CD4-positive, alpha-beta T cell treated with Interleukin-21 for 1 hour (primary cell): ENCODE results near the gene TGFBR2.

Experiments used
- DNase-seq: peaks from one replicate; pipeline ENCODE4 v3.0.0-alpha.2; 2020

The TGFBR2 gene

GRCh38 chr3:30606301-30607031, at the start of gene TGFBR2:
Gene TGFBR2 (plus strand): TSS chr3:30606601. CDS start chr3:30606884, 283 bp downstream.
- peak; percentile 85 for DNase-seq

- DNase-seq, result no peak
Observed at GRCh38 chr3:30557746-30558303, 48.6 kb upstream of the TGFBR2 start.

- no peak for DNase-seq
Observed at GRCh38 chr3:30563956-30564355, 42.4 kb upstream of the TGFBR2 start.

GRCh38 chr3:30567139-30567753, 39.2 kb upstream of the TGFBR2 start:
- DNase-seq, result no peak

GRCh38 chr3:30576946-30577345, 29.5 kb upstream of the TGFBR2 start:
- no peak for DNase-seq

- DNase-seq, result no peak
Observed at GRCh38 chr3:30577788-30578187, 28.6 kb upstream of the TGFBR2 start.

GRCh38 chr3:30578479-30578878, 27.9 kb upstream of the TGFBR2 start:
- DNase-seq, result no peak

GRCh38 chr3:30578986-30579579, 27.3 kb upstream of the TGFBR2 start:
- no peak for DNase-seq

GRCh38 chr3:30581067-30581585, 25.3 kb upstream of the TGFBR2 start:
- no peak for DNase-seq

GRCh38 chr3:30581982-30582381, 24.4 kb upstream of the TGFBR2 start:
- no peak for DNase-seq

- no peak for DNase-seq
Observed at GRCh38 chr3:30583973-30584372, 22.4 kb upstream of the TGFBR2 start.

- DNase-seq, result no peak
Observed at GRCh38 chr3:30585654-30586053, 20.7 kb upstream of the TGFBR2 start.

- DNase-seq, result no peak
Observed at GRCh38 chr3:30586096-30586805, 20.1 kb upstream of the TGFBR2 start.

GRCh38 chr3:30586806-30587486, 19.5 kb upstream of the TGFBR2 start:
- DNase-seq, result no peak

GRCh38 chr3:30587904-30588303, 18.5 kb upstream of the TGFBR2 start:
- no peak for DNase-seq

GRCh38 chr3:30596152-30596551, 10.2 kb upstream of the TGFBR2 start:
- DNase-seq, result no peak

- DNase-seq, result no peak
Observed at GRCh38 chr3:30597131-30597768, 9.2 kb upstream of the TGFBR2 start.

GRCh38 chr3:30597769-30598134, 8.6 kb upstream of the TGFBR2 start:
- no peak for DNase-seq

- no peak for DNase-seq
Observed at GRCh38 chr3:30598668-30599545, 7.5 kb upstream of the TGFBR2 start.

GRCh38 chr3:30600572-30600971, 5.8 kb upstream of the TGFBR2 start:
- DNase-seq, result no peak

- DNase-seq, result no peak
Observed at GRCh38 chr3:30602946-30603345, 3.5 kb upstream of the TGFBR2 start.
